PC-3 (cell line): ENCODE results near the gene TEAD4. TPM values are rescaled to one million over a fixed set of nuclear protein-coding genes. Genes with fewer than 3 reads are reported as not detected.

Source experiments
- ATAC-seq: fragments of 200-7000 bp; cut with Tn5 transposase; 2 replicates; pipeline ENCODE4 v1.9.1; 2020; ENCODE audit warnings: mild to moderate bottlenecking, moderate library complexity
- BruUV-seq: library from RNA; stranded (reverse); fragments of 400-500 nt; replicated peaks from 2 replicates; lab custom pipeline; 2021; lab: Mats Ljungman, UMichigan
- CTCF ChIA-PET: fragments of 300-600 bp; sonication (Branson Sonifier 250); formaldehyde crosslinking; loops from one replicate; lab custom pipeline; 2022; ENCODE audit warnings: antibody characterized with exemption; lab: Charles Lee
- POLR2A ChIA-PET: fragments of 300-600 bp; sonication (Branson Sonifier 250); formaldehyde crosslinking; loops from one replicate; lab custom pipeline; 2022; ENCODE audit warnings: antibody characterized with exemption; ENCODE audit not compliant: unreplicated experiment; lab: Charles Lee
- DNase-seq: peaks from one replicate; pipeline ENCODE4 v3.0.0-alpha.2; 2015
- H2AFZ ChIP-seq: fragments of 300-600 bp; sonication (generic); 2 replicates; pipeline ENCODE4 v1.6.0; 2016; ENCODE audit warnings: antibody characterized with exemption, low read length
- H3F3A ChIP-seq: fragments of 300-600 bp; sonication (generic); one replicate; pipeline ENCODE4 v1.6.0; 2017; ENCODE audit warnings: antibody characterized with exemption, low read length, control low read depth, mild to moderate bottlenecking; ENCODE audit not compliant: unreplicated experiment
- H3K27ac ChIP-seq: fragments of 300-600 bp; sonication (generic); 2 replicates; pipeline ENCODE4 v1.5.1; 2016; ENCODE audit warnings: mild to moderate bottlenecking, low read length
- H3K27me3 ChIP-seq: fragments of 300-600 bp; sonication (generic); 2 replicates; pipeline ENCODE4 v1.6.1; 2016; ENCODE audit warnings: low read length, mixed read lengths
- H3K36me3 ChIP-seq: fragments of 300-600 bp; sonication (generic); 2 replicates; pipeline ENCODE4 v1.6.1; 2016; ENCODE audit warnings: low read depth, mixed run types, low read length, mixed read lengths
- H3K4me1 ChIP-seq: fragments of 300-600 bp; sonication (generic); 2 replicates; pipeline ENCODE4 v1.5.1; 2016; ENCODE audit warnings: low read length; ENCODE audit not compliant: insufficient read depth
- H3K4me2 ChIP-seq: fragments of 300-600 bp; sonication (generic); 2 replicates; pipeline ENCODE4 v1.6.0; 2016; ENCODE audit warnings: low read length
- H3K4me3 ChIP-seq: fragments of 300-600 bp; sonication (generic); 2 replicates; pipeline ENCODE4 v1.5.1; 2016; ENCODE audit warnings: mild to moderate bottlenecking, low read length, mixed read lengths
- H3K79me2 ChIP-seq: fragments of 300-600 bp; sonication (generic); 2 replicates; pipeline ENCODE4 v1.6.1; 2017; ENCODE audit warnings: low read length, mixed read lengths
- H3K9ac ChIP-seq: fragments of 300-600 bp; sonication (generic); 2 replicates; pipeline ENCODE4 v1.6.0; 2016; ENCODE audit warnings: mild to moderate bottlenecking, low read length
- H3K9me2 ChIP-seq: fragments of 300-600 bp; sonication (generic); replicated peaks from 2 replicates; pipeline ENCODE4 v1.6.1; 2016; ENCODE audit warnings: mixed run types, low read length, mixed read lengths
- H3K9me3 ChIP-seq: fragments of 300-600 bp; sonication (generic); 2 replicates; pipeline ENCODE4 v1.6.1; 2016; ENCODE audit warnings: low read length, mixed read lengths
- H4K20me1 ChIP-seq: fragments of 300-600 bp; sonication (generic); 2 replicates; pipeline ENCODE4 v1.6.1; 2016; ENCODE audit warnings: low read length, mixed read lengths
- EZH2 ChIP-seq: fragments of 300-600 bp; sonication (generic); IDR thresholded peaks from one replicate; pipeline ENCODE4 v1.6.1; 2017; ENCODE audit warnings: antibody characterized with exemption, mild to moderate bottlenecking, low read length; ENCODE audit not compliant: unreplicated experiment
- EZH2phosphoT487 ChIP-seq: fragments of 300-600 bp; sonication (generic); IDR thresholded peaks from 2 replicates; pipeline ENCODE4 v1.6.1; 2018; ENCODE audit warnings: mild to moderate bottlenecking, antibody characterized with exemption, low read length, borderline replicate concordance
- intact Hi-C: fragments of 100-400 bp; cut with micrococcal nuclease; formaldehyde crosslinking; loops from 2 replicates; pipeline ENCODE4 v1.9.0; 2023
- total RNA-seq: library from RNA; depleted of rRNA; stranded (reverse); fragments of >200 nt; gene quantifications from 2 replicates; pipeline ENCODE4 v1.2.3, GENCODE V29; 2014
- TF ChIP-seq, protein P1 (sequence below): fragments of 300-600 bp; sonication (generic); conservative IDR thresholded peaks from 2 replicates; pipeline ENCODE4 v1.5.1; 2017; ENCODE audit warnings: antibody characterized with exemption, low read depth, mild to moderate bottlenecking, low read length

The TEAD4 gene
- total RNA-seq, 1 experiment from 2014 or later, result 22.3 TPM

DNA sequence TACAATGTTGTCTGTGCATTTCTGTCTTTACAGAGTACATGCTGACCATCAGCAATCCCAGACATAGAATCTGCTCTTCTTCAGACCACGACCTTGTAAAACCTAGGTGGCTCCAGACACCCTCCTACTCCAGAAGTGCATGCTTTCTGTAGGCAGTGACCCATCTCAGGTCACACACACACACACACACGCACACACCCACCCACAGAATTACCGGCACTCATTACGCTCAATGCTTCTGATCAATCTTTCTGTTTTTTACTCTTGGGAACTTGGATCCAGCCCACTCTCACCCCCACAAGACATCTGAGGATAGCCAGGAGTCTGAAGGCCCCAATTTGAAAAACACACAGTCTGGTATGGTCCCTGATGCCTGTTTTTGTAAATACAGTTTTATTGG lies 110.5 kb downstream of the TEAD4 start:
- ChIA-PET POLR2A (no interaction called here), CTCF (no interaction called here)
- H3K9me2 ChIP-seq, result no peaks in the 10 kb centered on the region

DNA sequence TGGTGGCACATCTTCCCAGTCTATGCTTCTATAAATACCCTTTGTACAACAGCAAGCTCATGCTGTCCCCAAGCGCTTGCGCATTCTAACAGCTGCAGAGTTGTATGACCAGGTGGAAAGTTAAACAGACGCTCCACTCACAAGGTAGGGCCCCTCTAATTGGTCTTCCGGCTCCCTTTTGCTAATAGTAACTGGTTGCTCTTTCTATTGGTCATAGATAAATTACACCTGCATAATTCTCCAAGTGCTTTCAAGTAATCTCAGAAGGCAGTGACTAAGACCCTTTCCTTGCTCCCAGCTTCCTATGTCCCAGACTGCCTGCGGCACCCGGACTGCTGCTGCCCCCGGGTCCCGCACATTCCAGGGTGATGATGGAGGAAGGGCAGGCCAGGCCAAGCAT lies 111.9 kb downstream of the TEAD4 start:
- no peaks in the 10 kb centered on the region for H3K36me3 ChIP-seq
- intact Hi-C loops, result no loop called here
- no peak for DNase-seq
- H3K27me3 ChIP-seq, result no peaks in the 10 kb centered on the region
- no peaks in the 10 kb centered on the region for H3F3A ChIP-seq
- POLR2A ChIA-PET, result interaction anchor here (0.6 kb wide), 1 partner anchor 1381 kb away, joined by 3 read pairs; no protein-coding TSS in a partner anchor
- TF ChIP-seq, protein P1, sequence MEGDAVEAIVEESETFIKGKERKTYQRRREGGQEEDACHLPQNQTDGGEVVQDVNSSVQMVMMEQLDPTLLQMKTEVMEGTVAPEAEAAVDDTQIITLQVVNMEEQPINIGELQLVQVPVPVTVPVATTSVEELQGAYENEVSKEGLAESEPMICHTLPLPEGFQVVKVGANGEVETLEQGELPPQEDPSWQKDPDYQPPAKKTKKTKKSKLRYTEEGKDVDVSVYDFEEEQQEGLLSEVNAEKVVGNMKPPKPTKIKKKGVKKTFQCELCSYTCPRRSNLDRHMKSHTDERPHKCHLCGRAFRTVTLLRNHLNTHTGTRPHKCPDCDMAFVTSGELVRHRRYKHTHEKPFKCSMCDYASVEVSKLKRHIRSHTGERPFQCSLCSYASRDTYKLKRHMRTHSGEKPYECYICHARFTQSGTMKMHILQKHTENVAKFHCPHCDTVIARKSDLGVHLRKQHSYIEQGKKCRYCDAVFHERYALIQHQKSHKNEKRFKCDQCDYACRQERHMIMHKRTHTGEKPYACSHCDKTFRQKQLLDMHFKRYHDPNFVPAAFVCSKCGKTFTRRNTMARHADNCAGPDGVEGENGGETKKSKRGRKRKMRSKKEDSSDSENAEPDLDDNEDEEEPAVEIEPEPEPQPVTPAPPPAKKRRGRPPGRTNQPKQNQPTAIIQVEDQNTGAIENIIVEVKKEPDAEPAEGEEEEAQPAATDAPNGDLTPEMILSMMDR, result no peak
- TF ChIP-seq EZH2, result no peak
- no peak for TF ChIP-seq EZH2phosphoT487
- H4K20me1 ChIP-seq, result no peaks in the 10 kb centered on the region
- no peak overlapping the region for H2AFZ ChIP-seq
- no peaks in the 10 kb centered on the region for H3K4me1 ChIP-seq
- H3K9me2 ChIP-seq, result no peaks in the 10 kb centered on the region
- H3K79me2 ChIP-seq, result no peaks in the 10 kb centered on the region
- BruUV-seq, result no TSS peak
- CTCF ChIA-PET, result interaction anchor here (0.6 kb wide), 2 partner anchors 53 to 200 kb away, joined by 3 to 4 read pairs; no protein-coding TSS in a partner anchor
- H3K4me2 ChIP-seq, result no peak overlapping the region
- no peaks in the 10 kb centered on the region for H3K9me3 ChIP-seq
- no peak overlapping the region for H3K27ac ChIP-seq
- no peak overlapping the region for H3K9ac ChIP-seq
- no peak overlapping the region for H3K4me3 ChIP-seq
- ATAC-seq, result no peak

More for the DNA sequence above, 110.5 kb downstream of the TEAD4 start:
- Histone ChIP-seq H3F3A (no peaks in the 10 kb centered on the region), H3K9ac (no peak overlapping the region), H3K4me3 (no peak overlapping the region), H3K36me3 (no peaks in the 10 kb centered on the region), H4K20me1 (no peaks in the 10 kb centered on the region), H3K27me3 (no peaks in the 10 kb centered on the region), H3K9me3 (no peaks in the 10 kb centered on the region), H3K79me2 (no peaks in the 10 kb centered on the region), H2AFZ (no peak overlapping the region), H3K4me1 (no peaks in the 10 kb centered on the region), H3K27ac (no peak overlapping the region), H3K4me2 (no peak overlapping the region)
- BruUV-seq, result no TSS peak
- no peak for DNase-seq
- TF ChIP-seq, protein P1, result no peak
- TF ChIP-seq EZH2 (no peak), EZH2phosphoT487 (no peak)
- no peak for ATAC-seq
- intact Hi-C loops, result no loop called here

DNA sequence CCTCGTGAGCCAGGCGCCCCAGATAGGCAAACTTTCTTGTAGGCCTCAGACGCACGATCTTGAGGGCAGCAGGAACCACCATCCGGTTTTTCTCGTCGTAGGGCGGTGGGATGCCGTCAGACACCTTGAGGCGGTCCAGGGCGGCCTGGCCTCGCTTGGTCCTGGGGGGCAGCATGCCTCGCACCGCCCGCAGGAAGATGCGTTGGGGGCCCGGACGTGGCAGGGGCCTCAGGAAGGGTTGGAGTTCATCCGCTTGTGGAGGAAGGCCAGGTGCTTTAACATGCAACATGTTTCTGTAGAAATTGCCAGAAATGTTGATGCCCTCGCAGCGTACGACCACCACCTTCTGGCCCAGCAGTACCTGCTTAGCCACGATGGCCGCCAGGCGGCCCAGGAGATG lies 112.5 kb downstream of the TEAD4 start:
- Histone ChIP-seq H3K9me3 (no peaks in the 10 kb centered on the region), H3K4me3 (no peak overlapping the region), H3K9me2 (no peaks in the 10 kb centered on the region), H3K27ac (no peak overlapping the region), H3K4me2 (no peak overlapping the region), H2AFZ (no peak overlapping the region), H3K9ac (no peak overlapping the region), H3K4me1 (peaks cover 5% of the 10 kb centered on the region), H4K20me1 (no peaks in the 10 kb centered on the region), H3K79me2 (no peaks in the 10 kb centered on the region), H3K27me3 (no peaks in the 10 kb centered on the region), H3F3A (no peaks in the 10 kb centered on the region), H3K36me3 (no peaks in the 10 kb centered on the region)
- ChIA-PET CTCF (no interaction called here), POLR2A (no interaction called here)
- TF ChIP-seq EZH2phosphoT487 (no peak), EZH2 (no peak)
- TF ChIP-seq, protein P1, result no peak
- no peak for DNase-seq
- ATAC-seq, result no peak
- no TSS peak for BruUV-seq
- intact Hi-C loops, result loop anchor here (2.0 kb wide), 2 partner anchors 51 to 131 kb away; no protein-coding TSS in a partner anchor
